ENCODE measurements around the gene BGN.

BGN gene

DNA sequence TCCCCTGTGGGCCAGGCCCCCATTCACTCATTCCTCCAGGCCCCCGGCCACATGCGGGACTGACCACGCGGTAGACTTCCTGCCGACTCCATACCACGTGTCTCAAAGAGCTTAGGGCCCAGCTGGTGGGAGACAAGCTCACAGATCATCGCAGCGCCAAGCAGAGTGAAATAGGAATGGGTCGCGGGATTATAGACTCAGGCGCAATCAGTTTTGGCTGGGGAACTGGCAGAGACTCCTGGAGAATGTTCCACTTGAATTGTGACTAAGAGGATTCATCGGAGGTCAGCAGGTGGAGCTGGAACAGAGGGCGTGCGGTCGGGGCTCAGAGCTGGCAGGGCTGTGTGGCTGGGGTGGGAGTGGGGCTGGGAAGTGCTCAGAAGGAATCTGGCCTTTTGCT lies 38.3 kb downstream of the BGN start:
- no peak for DNase-seq

DNA sequence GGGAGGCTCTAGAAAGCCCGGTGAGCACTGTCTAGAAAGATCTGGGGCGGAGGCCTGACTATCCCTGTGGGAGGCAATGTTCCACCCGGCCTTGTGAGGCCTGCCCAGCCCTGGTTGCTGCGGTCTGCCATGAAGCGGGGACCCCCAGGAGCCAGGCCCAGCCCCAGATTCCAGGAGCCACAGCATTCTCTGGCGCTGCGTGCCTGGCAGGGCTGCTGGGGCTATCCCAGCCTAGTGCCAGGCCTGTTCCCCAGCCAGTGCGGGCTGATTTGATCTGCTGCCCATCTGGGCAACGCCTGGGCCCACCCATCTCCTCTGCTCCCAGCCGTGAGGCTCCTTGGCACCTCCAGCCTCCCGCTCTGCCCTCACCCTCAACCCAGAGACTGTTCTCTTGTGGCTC lies 42.3 kb downstream of the BGN start:
- no peak for DNase-seq

DNA sequence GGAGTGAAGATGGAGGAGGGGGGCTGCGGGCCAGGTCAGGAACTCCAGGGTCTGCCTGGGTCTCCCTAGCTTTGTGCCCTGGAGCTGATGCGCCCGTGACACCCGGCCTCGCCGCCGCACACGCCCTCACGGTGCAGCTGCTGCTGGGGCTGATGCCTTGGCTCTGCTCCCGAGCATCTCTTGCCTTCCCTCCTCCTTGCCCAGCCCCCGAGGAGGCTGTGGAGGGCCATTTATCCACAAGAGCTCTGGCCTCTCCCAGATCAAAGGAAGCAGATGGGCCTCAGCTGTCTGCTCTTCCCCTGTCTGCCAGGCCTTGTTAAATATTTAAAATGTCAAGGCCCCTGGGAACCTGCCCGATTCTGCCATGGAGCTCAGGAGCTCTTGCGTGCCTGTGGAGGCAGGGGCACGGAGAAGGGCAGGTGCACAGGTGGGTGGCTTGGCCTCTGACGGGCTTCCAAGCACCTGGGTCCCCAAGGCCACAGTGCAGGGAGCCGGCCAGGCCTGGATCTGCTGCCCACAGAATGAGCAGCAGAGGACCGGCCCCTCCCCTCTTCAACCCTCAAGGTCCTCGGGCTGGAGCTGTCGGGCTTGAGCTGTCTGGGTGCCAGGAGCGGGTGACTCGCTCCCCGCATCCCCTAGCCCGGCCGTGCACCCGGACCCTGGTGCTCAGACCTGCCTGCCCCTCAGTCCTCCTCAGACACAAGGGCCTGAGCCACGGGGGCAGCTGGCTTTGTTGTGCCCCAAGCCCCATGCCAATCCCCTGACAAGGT lies 42.9 kb downstream of the BGN start:
- no peak for DNase-seq

DNA sequence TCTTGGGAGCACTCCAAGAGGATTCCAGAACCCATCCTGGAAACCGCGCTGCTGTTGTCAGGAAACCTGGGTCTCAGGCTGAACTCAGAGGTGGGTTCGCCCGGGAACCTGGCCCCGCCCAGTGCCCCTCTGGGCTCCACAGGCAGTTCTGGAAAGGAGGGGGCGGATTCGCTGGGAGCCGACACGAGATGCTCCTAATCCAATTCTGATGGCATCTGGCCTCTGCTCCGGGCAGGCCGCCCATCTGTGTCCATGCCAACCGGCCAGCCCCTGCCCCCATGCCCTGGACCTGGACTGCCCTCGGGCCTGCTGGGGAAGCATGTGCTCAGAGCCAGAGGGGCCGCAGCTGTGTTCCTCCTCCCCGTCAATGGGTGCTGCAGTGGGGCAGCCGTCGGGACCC lies 43.6 kb downstream of the BGN start:
- no peak for DNase-seq

DNA sequence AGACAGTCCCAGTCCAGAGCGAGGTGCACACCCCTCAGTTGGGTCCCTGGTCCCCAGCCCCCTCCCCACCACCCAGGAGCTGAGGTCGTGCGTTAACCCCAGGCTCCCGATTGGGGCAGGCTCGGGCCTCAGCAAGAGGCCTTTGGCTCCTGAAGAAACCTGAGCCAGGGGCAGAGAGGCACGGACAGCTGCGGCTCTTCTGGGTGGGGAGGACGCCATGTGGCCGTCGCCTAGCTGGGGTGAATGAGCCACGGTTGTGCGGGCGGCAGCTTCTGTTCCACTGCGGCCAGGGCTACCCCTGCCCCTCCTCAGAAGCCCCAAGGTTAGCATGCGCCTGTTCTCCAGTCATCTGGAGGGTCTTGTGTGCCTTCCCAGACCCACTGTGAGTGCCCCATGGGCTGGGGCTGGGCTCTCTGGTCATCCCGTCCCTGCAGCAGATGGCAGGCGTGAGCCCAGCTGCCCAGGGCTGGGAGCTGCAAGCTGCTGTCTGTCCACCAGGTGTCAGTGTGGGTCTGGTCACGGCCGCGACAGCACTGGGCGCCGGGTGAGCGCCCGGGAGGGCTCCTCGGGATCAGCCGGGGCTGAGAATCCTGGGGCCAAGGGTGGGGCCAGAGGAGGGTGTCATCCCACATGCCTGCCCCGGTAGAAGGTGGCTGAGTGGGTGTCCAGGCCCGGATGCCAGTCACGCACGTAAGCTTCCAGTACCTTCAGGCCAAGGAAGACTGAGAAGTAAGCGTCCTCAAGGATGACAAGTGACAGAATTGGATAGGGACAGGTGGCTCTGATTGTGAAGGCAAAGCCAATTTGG lies 44.6 kb downstream of the BGN start:
- DNase-seq = peak; percentile 40

DNA sequence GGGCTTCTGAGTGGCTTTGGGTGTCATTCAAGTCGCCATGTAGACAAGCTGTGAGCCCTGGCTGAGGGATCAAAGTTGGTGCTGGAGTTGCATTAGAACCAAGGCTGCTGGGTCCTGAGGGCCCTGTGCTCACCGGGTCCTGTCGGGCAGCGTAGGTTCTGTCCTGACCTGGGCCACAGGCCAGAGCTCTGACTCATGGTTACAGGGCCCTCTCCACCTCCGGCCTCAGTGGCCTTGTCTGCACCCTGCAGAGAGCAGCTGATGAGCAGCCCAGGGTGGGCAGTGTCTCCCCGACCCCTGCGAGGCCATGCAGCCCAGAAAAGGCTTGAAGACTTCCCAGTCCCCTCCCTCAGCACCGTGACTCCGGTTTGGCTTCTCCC lies 45.2 kb downstream of the BGN start:
- DNase-seq = no peak

DNA sequence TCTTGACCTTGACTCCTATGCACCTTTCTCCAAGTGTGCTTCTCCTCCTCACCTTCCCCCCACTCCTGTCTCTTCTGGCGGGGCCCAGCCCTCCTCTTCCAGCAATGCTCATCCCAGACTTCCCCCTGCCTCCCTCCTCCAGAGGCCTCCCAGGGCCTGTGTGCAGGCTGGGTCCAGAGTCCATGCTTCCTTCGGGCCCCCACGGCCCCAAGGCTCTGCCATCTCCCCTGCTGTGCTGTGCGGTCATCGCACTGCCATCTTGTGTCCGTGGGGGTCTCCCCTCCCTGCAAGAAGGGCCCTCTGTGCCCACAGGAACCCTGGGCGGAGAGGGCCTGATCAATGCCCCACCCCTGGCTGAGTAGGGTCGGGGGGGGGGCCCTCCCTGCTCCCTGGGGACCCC lies 49.9 kb downstream of the BGN start:
- DNase-seq = no peak

DNA sequence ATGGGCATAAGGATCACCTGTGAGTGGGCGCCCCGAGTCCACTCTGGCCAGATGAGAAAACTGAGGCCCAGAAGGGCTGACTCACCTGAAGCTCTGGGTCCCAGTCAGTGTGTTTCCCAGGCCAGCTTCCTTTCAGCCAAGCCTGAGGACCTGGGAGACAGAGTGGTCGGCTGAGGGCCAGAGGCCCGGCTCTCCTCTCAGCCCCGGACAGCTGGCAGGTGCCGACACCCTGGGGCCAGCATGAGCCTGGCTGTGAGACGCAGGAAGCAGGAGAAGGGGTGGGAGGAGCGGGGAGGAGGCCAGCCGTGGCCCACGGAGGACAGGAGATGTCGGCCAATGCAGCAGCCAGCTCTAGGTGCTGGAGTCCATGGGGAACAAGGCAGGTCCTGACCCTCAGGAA lies 51.6 kb downstream of the BGN start:
- DNase-seq = no peak

DNA sequence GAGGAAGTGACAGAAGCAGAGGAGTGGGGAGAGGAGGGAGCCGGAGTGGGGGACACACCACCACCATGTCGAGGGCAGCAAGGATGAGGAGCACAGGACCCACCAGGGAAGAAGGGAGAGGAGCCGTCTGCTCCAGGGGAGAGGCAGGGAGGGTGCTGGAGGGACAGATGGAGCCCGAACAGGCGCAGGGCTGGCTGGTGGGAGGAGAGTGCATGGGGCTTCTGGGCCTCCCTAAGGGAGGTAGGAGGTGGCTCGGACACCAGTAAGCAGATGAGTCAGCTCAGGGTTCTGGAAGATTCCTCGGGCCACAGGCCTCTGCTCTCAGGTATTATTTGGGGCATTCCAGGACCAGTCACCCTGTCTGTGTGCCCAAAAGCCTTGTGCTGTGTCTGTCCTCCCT lies 52.4 kb downstream of the BGN start:
- no peak for DNase-seq

DNA sequence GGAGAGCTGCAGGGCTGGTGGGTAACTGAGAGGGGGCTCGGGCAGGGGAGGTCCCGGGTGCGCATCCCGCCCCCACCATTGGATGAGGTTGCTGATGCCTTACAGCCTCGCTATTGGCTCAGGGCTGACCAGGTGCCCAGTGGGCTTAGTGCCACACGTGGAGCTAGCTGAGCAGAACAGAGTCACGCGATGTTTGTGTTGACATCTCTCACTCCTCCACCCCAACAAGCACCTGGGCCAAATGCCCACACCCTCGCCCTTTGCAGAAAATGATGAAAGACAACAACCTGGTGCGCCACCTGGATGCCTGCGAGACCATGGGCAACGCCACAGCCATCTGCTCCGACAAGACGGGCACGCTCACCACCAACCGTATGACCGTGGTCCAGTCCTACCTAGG lies 54.5 kb downstream of the BGN start:
- no peak for DNase-seq

DNA sequence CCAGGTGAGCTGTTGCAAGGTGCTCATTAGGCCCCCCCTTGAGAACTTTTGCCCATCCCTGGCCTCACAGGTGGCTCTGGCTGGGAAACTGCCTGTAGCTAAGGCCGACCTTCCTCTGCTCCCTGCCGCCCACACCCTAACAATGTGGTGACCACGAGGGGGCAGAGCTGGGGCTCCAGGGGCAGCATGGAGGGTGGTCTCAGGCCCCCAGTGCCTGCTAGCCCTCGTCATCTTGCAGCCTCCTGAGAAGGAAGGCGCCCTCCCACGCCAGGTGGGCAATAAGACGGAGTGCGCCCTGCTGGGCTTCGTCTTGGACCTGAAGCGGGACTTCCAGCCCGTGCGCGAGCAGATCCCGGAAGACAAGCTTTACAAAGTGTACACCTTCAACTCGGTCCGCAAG lies 55.0 kb downstream of the BGN start:
- DNase-seq = no peak

DNA sequence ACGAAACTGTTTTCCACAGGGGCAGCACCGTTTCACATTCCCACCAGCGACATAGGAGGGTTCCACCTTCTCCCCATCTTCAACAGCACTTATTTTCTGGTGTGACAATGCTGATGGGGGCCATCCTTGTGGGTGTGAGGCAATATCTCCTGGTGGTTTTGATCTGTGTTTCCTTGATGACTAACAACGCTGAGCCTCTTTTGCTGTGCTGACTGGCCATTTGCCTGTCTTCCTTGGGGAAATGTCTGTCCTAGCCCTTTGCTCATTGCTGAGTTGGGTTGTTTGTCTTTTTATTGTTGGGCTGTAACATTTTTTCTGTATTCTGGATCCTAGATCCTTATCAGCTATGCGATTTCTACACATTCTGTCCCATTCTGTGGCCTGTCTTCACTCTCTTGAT lies 56.4 kb downstream of the BGN start:
- DNase-seq = no peak

DNA sequence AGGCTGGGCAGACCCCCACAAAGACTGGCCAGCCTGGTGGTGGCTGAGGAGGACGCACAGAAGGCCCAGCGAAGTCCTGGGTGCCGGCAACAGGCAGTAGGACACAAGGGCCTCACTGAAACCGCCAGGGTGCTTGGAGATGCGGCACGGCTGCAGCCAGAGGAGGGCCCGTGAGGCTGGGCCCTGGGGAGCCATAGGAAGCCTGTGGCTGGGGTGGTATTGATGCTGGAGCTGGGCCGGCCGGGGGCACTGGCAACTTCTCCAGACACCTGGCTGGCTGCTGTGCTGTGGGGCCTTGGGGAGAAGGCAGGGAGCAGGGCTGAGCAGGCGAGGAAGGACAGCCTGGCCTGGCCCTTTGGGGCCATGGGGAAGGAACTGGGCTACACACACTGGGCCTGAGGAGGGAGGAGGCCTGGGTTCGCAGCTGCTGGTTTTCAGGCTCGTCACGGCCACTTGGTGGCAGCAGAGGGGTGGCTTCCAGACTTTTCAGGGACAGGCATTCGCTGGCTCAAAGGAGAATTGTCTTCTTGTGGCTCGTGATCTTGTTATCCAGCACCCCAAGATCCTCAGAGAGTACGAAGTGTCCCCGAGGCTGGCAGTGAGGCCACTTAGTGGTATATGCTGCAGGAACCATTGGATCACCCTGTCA lies 59.9 kb downstream of the BGN start:
- peak; percentile 55 for DNase-seq

DNA sequence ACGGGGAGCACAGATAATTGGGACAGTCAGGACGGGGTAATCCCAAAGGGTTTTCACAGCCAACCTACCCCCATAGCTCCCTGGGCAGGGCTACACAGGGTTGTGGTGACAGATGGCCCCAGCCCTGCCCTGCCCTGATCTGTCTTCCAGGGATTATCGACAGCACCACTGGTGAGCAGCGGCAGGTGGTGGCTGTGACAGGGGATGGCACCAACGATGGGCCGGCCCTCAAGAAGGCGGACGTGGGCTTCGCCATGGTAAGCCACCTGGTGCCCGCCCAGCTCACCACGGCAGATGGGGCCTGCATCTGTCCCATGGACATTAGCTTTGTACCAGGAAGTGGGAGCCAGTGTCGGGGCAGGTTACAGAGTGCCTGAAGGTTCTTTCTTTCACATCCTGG lies 62.0 kb downstream of the BGN start:
- no peak for DNase-seq

DNA sequence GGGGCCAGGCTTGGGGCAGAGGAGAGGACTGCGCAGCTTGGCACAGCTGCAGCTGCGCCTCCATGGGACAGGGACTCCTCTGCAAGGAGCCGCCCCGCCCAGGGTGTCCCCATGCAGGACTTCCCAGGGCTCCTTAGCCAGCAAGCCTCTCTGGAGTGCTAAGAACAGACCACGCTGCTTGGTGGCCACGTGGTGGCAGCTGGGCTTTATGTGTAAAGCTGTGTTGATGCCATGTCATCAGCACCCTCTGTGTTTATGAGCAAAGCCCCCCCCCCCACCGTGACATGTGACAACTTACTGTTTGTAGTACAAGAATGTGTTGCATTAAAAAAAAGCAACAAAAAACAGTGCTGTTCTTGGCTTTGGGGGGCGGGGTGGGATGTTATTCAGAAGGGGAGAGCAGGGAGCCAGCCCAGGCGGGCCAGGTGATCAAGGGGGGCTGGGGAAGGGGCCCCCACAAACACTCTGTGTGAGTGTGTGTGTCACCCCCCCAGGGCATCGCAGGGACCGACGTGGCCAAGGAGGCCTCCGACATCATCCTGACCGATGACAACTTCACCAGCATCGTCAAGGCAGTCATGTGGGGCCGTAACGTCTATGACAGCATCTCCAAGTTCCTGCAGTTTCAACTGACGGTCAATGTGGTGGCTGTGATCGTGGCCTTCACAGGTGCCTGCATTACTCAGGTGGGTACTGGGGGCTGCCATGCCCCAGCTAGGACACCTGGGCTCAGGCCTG lies 63.0 kb downstream of the BGN start:
- DNase-seq = no peak

Data from hematopoietic multipotent progenitor cell treated with erythropoietin and hydrocortisone succinate and interleukin-3 and kit ligand, for 8 days (in vitro differentiated cells).